HG03432 (cell line): ENCODE data around the gene USP48.

Experiments
- ATAC-seq: cut with Tn5 transposase; IDR thresholded peaks from one replicate; pipeline ENCODE4 v1.9.1; 2021; ENCODE audit warnings: mild to moderate bottlenecking, moderate library complexity; ENCODE audit not compliant: unreplicated experiment

USP48 gene

GRCh38 chr1:21659099-21659923 lies 123.6 kb downstream of the USP48 start:
- no peak for ATAC-seq

GRCh38 chr1:21657456-21658190 lies 125.3 kb downstream of the USP48 start:
- no peak for ATAC-seq

GRCh38 chr1:21655748-21656147 lies 127.2 kb downstream of the USP48 start:
- no peak for ATAC-seq

GRCh38 chr1:21655259-21655658 lies 127.7 kb downstream of the USP48 start:
- ATAC-seq = no peak

GRCh38 chr1:21654209-21654608 lies 128.7 kb downstream of the USP48 start:
- ATAC-seq = no peak

- ATAC-seq = no peak
Observed at GRCh38 chr1:21653744-21654100, 129.2 kb downstream of the USP48 start.

GRCh38 chr1:21652937-21653743 lies 129.8 kb downstream of the USP48 start:
- ATAC-seq = no peak

GRCh38 chr1:21652101-21652936 lies 130.6 kb downstream of the USP48 start:
- ATAC-seq = no peak

GRCh38 chr1:21651214-21652042 lies 131.5 kb downstream of the USP48 start:
- no peak for ATAC-seq

GRCh38 chr1:21650400-21650799 lies 132.5 kb downstream of the USP48 start:
- no peak for ATAC-seq

- no peak for ATAC-seq
Observed at GRCh38 chr1:21649315-21649714, 133.6 kb downstream of the USP48 start.

GRCh38 chr1:21648791-21649190 lies 134.2 kb downstream of the USP48 start:
- ATAC-seq = no peak

GRCh38 chr1:21648352-21648730 lies 134.6 kb downstream of the USP48 start:
- no peak for ATAC-seq

GRCh38 chr1:21647431-21648351 lies 135.3 kb downstream of the USP48 start:
- no peak for ATAC-seq

GRCh38 chr1:21645550-21645949 lies 137.4 kb downstream of the USP48 start:
- no peak for ATAC-seq

GRCh38 chr1:21644906-21645305 lies 138.0 kb downstream of the USP48 start:
- ATAC-seq = no peak

- ATAC-seq = no peak
Observed at GRCh38 chr1:21644348-21644747, 138.6 kb downstream of the USP48 start.

- no peak for ATAC-seq
Observed at GRCh38 chr1:21643624-21644023, 139.3 kb downstream of the USP48 start.
